GM19467 (cell line): Measurements from ENCODE around the gene CTU1.
A peak's percentile ranks its signal among the peaks of the same experiment; 100 is the strongest.

Experiments
- ATAC-seq: cut with Tn5 transposase; IDR thresholded peaks from one replicate; pipeline ENCODE4 v1.9.1; 2021; ENCODE audit warnings: mild to moderate bottlenecking, moderate library complexity; ENCODE audit not compliant: unreplicated experiment

Gene CTU1

DNA sequence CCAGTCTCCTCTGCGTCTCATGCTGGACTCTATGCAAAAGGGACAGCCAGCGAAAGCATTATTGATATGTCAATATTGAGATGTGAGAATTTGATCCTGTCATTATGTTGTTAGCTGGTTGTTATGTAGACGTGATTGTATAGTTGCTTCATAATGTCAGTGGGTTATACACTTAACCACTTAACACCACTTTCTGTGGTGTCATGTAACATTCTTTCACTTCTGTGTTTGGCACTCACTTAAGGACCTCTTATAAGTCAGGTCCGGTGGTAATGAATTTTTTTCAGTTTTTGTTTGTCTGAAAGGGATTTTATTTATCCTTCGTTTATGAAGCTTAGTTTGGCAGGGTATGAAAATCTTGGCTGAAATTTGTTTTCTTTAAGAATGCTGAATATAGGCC lies 26.8 kb upstream of the CTU1 start:
- ATAC-seq: no peak

DNA sequence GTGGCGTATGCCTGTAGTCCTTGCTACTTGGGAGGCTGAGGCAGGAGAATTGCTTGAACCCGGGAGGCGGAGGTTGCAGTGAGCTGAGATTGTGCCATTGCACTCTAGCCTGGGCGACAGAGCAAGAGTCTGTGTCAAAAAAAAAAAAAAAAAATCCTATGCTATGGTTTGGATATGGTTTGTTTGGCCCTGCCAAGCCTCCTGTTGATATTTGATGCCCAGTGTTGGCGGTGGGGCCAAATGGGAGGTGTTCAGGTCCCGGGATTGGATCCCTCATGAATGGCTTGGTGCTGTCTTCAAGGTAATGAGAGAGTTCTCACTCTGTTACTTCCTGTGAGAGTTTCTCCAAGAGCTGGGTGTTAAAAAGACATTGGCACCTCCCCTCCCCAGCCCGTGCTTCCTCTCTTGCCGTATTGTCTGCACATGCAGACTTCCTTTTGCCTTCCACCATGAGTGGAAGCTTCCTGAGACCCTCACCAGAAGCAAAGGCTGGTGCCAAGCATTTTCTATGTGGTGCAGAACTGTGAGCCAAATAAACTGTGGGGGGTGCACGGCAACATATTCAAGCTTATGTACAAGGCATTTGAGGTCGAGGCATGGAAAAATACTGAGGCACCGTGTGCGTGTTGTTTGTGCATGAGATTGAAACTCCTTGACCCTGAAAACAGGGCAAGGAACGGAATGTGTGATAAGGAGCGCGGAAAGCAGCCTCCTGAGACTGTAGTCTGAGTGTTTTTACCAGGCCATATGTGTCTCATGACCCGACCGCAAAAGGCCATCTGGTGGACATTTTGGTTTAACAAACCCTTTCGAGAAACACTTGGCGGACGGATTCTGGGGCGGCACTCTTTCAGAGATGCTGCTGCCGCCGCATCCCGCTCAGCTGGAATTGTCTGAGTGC lies 23.8 kb upstream of the CTU1 start:
- ATAC-seq: no peak

- ATAC-seq: no peak
Measured at GRCh38 chr19:51129716-51130115, 21.5 kb upstream of the CTU1 start.

DNA sequence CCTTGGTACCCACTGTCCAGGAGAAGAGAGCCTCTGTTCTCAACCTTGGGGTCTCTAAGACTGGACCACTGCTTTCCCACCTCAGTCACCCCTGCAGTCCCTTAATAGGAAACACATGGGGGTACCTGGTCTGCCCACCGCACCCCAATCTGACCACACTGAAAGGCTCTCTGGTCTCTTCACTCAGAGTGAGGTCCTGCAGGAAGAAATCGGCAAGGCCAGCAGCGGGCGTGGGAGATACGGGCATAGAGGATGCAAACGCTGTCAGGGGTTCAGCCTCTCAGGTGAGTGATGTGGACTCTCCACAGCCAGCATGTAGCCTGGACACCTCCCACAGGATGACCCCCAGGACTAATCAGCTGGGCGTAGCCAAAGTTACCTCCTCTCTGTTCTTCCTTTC lies 20.0 kb upstream of the CTU1 start:
- ATAC-seq: no peak

DNA sequence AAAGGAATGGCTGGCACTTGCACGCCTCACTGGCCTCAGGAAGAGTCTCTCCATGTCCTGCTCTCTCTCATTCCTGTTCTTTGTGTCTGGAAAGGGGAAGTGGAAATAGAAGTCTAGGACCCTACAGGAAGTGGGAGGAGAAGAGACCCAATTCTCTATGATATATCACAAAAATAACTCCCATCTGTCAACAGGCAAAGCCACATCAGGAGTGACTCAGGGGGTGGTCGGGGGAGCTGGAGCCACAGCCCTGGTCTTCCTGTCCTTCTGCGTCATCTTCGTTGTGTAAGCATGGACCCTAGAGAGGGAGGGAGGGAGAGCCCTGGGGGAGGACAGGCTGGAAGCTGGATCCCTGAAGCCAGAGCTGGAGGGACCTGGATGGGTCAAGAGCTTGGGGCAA lies 19.5 kb upstream of the CTU1 start:
- ATAC-seq: no peak

DNA sequence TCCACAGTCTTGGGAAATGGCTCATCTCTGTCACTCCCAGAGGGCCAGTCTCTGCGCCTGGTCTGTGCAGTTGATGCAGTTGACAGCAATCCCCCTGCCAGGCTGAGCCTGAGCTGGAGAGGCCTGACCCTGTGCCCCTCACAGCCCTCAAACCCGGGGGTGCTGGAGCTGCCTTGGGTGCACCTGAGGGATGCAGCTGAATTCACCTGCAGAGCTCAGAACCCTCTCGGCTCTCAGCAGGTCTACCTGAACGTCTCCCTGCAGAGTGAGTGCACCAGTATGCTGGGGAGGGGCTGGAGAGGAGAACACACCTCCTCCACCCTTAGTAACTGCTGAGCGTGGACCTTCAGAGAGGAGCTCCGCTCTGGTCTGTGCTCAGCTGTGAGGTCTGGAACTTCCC lies 18.8 kb upstream of the CTU1 start:
- no peak for ATAC-seq

DNA sequence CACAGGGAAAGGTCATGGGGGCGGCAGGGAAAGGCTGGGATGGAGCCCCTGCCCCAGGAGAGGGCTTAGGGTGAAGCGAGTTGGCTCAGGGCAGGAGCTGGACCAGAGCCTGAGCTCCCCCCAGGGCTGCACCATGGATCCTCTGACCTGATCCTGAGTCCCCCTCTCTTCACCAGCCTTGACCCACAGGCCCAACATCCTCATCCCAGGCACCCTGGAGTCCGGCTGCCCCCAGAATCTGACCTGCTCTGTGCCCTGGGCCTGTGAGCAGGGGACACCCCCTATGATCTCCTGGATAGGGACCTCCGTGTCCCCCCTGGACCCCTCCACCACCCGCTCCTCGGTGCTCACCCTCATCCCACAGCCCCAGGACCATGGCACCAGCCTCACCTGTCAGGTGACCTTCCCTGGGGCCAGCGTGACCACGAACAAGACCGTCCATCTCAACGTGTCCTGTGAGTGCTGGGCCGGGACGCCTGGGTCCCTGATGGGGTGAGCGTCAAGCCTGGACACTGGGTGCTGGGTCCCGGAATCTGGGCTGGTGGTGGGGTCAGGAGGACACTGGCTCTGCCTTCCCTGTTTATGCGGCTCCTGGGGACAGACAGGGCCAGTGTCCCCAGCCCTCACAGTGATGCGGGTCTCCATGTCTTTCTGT lies 17.3 kb upstream of the CTU1 start:
- no peak for ATAC-seq

DNA sequence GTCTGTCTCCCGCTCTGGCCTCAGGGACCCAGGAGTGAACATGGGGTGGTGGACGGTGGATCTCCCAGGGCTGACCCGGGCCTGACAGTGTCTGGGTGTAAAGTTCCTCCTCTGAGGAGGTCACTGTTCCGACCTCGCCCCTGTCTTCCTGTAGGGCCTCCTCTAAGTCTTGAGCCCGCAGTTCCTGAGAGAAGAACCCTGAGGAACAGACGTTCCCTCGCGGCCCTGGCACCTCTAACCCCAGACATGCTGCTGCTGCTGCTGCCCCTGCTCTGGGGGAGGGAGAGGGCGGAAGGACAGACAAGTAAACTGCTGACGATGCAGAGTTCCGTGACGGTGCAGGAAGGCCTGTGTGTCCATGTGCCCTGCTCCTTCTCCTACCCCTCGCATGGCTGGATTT lies 16.5 kb upstream of the CTU1 start, which contains the start of gene SIGLEC9:
SIGLEC9 (plus strand) TSS at position 178 of the 400 bp plus-strand sequence; CDS start at position 247, 69 bp downstream.
- no peak for ATAC-seq

GRCh38 chr19:51124216-51124615 lies 16.0 kb upstream of the CTU1 start:
- ATAC-seq: no peak

GRCh38 chr19:51123802-51124201 lies 15.6 kb upstream of the CTU1 start:
- no peak for ATAC-seq

GRCh38 chr19:51123381-51123800 lies 15.2 kb upstream of the CTU1 start:
- ATAC-seq: no peak

DNA sequence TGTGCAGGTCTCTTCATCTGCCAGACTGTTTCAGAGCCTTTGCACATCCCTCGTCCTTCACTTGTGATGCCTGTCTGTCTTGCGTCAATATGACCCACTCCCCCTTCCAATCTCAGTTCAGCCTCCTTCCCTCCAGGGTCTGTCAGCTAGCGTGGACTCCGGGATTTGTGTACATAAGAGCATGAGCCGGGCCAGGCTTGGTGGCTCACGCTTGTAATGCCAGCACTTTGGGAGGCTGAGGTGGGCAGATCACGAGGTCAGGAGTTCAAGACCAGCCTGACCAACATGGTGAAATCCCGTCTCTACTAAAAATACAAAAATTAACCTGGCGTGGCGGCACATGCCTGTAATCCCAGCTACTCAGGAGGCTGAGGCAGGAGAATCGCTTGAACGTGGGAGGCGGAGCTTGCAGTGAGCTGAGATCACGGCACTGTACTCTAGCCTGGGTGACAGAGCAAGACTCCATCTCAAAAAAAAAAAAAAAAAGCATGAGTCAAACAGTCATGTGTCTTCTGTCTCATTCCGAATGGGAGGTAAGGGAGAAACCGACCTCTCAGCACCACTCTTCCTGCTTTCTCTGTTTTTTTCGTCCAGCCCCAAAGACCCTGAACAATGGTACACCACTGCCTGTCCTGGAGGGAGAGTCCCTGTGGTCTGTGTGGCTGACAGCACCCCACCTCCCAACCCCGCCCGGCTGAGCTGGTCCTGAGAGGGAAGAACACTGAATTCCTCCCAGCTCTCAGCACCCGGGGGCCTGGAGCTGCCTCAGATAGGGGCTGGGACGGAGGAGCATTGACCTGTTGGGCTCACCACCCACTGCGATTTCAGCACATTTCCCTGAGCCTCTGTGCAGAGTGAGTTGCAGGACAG lies 14.1 kb upstream of the CTU1 start:
- ATAC-seq: no peak

DNA sequence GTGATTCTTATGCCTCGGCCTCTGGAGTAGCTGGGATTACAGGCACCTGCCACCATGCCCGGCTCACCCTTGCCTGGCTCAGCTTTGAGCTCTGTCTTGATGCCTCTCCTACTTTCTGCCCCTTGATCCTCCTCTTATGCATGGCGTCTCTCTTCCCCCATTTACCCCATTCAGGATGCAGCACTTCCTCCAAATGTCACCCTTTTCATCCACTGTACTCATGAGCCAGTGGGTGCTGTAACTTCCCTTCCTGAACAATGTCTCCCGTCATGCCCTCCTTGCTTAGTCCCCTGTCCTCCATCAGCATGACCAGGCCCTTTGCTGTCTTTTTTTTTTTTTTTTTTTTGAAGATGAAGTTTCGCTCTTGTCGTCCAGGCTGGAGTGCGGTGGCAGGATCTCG lies 13.0 kb upstream of the CTU1 start:
- ATAC-seq: no peak

DNA sequence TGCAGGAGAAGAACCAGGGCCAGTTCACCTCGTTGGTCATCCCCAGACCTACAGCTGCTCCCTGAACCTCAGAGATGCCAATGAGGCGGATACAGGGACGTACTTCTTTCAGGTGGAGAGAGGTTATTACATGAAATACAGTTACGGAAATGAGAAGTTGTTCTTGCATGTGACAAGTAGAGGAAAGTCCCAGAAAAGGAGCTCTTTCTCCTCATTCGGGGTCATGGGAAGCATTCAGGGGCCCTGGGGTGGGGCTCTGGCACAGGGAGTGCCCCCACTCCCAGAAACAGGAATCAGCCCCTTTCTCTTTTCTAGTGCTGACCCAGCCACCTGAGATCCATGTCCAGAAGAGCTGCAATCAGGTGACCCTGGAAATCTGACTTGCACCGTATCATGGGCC lies 12.0 kb upstream of the CTU1 start:
- no peak for ATAC-seq

DNA sequence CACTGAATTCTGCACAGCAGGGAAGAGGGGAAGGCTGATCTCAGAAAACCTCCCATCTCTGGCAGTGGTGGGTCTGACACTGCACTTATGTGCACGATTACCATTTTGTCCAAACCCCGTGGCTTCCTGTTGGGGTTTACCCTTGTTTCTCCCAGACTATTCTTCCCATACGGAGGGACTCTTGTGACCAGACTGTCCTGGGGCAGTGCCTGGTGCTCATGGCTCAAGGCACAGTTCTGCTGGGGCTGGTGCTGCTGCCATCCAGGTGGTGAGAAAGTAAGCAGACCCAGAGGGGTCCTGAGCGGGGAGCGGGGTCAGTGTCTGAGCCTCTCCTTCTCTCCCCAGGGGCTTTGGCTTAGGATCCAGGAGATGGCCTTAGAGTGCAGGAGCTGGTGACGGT lies 11.4 kb upstream of the CTU1 start:
- no peak for ATAC-seq

DNA sequence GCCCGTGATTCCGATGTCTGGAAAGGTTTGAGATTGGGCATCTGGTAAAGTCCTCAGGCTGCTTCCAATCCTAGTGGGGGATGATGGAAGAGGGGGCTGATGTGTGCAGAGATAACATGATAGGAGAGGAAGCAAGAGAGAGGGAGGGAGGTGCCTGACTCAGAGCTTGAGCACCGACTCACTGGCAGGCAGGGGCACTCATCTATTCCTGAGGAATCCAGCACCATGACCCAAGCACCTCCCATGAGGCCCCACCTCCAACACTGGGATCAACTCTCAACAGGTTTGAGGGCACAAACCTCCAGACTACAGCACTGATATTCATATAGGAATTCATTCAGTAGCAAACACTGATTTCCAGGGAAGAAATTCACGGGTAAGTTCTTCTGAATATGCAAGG lies 10.9 kb upstream of the CTU1 start:
- ATAC-seq: no peak

DNA sequence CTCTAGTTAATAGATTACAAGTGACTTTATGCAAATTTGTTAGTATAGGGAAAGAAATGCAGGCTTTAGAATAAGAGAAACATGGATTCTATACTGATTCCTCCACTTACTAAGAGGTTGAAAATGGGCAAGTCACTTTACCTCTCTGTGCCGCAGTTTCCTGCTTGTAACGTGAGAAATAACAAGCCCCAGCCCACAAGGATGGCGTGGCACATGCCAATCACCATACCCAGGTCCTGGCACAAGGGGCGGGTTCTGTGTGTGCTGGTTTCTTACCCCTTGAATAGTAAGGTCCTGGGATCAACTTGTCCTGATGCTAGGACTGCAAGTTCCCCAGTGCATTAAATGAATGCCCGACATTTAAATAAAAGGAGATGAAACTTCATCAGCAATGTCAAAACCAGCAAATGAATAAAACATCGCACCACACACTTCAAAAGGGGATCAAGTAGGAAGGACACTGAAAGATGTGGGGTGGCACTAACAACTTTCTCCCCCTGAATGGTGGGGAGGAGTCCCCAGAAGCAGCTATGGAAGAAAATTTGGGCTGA lies 8.6 kb upstream of the CTU1 start:
- ATAC-seq: no peak

- ATAC-seq: no peak
Measured at GRCh38 chr19:51114087-51114729, 6.0 kb upstream of the CTU1 start.

GRCh38 chr19:51111606-51112005 lies 3.4 kb upstream of the CTU1 start:
- no peak for ATAC-seq

GRCh38 chr19:51110666-51110971 lies 2.4 kb upstream of the CTU1 start:
- no peak for ATAC-seq

- peak; percentile 17 for ATAC-seq
Measured at GRCh38 chr19:51108805-51109146, 567 bp upstream of the CTU1 start.
